Tibial nerve (tissue), 4 donors: ENCODE results near the gene GNAQ. TPM values are rescaled to one million over a fixed set of nuclear protein-coding genes. Genes with fewer than 3 reads are reported as not detected.

Experiments
- DNase-seq, 2 donors: peaks; one replicate each; pipeline ENCODE4 v3.0.0-alpha.2; 2019; ENCODE audit warnings: low spot score in 2 of 2
- H3K27ac ChIP-seq, 4 donors: fragments of 200-600 bp; sonication (generic) in 3 of 4; one replicate each; pipeline ENCODE4 v1.5.1; 2017 to 2019; ENCODE audit warnings: mild to moderate bottlenecking in 1 of 4
- H3K27me3 ChIP-seq, 2 donors: fragments of 200-600 bp; sonication (generic) in 1 of 2; one replicate each; pipeline versions ENCODE4 v1.5.1 to v1.6.0; 2017 to 2019
- H3K36me3 ChIP-seq, 3 donors: fragments of 200-600 bp; sonication (generic); one replicate each; pipeline ENCODE4 v1.5.1; 2018 to 2019
- H3K4me1 ChIP-seq, 4 donors: fragments of 200-600 bp; sonication (generic) in 3 of 4; one replicate each; pipeline ENCODE4 v1.5.1; 2017 to 2019
- H3K4me3 ChIP-seq, 4 donors: fragments of 200-600 bp; sonication (generic) in 3 of 4; one replicate each; pipeline ENCODE4 v1.5.1; 2017 to 2019; ENCODE audit warnings: mild to moderate bottlenecking in 1 of 4, moderate library complexity in 1 of 4
- H3K9me3 ChIP-seq, 4 donors: fragments of 200-600 bp; sonication (generic) in 3 of 4; one replicate each; pipeline ENCODE4 v1.5.1; 2017 to 2019
- EP300 ChIP-seq, 2 donors: sonication (generic); formaldehyde crosslinking; IDR thresholded peaks; one replicate each; pipeline ENCODE4 v1.6.1; 2017; ENCODE audit warnings: antibody characterized with exemption in 2 of 2, mild to moderate bottlenecking in 1 of 2
- POLR2A ChIP-seq, 2 donors: fragments of 450-650 bp; IDR thresholded peaks; one replicate each; pipeline ENCODE4 v1.6.1; 2017; ENCODE audit warnings: antibody characterized with exemption in 2 of 2, mild to moderate bottlenecking in 2 of 2, moderate library complexity in 2 of 2
- WGBS, 2 donors: methylation state at CpG; one replicate each; pipeline ENCODE4 v1.1.5; 2018; 5-methylcytosine and 5-hydroxymethylcytosine counted together
- total RNA-seq, 4 donors: library from RNA; depleted of rRNA; stranded (reverse); fragments of >200 nt; gene quantifications; one replicate each; pipeline ENCODE4 v1.1.0, GENCODE V29; 2016
- TF ChIP-seq, protein P1 (sequence below), 5 experiments: fragments of 200-600 bp in 3 of 5; fragments of 450-650 bp in 2 of 5; sonication (generic) in 3 of 5; IDR thresholded peaks; one replicate each; pipeline ENCODE4 v1.5.1; 2016 to 2019; ENCODE audit warnings: antibody characterized with exemption in 5 of 5, mild to moderate bottlenecking in 3 of 5, moderate library complexity in 2 of 5

The GNAQ gene
- total RNA-seq, 4 donors from 2014 or later: 38.7 to 50.3 (median 41.6) TPM

DNA sequence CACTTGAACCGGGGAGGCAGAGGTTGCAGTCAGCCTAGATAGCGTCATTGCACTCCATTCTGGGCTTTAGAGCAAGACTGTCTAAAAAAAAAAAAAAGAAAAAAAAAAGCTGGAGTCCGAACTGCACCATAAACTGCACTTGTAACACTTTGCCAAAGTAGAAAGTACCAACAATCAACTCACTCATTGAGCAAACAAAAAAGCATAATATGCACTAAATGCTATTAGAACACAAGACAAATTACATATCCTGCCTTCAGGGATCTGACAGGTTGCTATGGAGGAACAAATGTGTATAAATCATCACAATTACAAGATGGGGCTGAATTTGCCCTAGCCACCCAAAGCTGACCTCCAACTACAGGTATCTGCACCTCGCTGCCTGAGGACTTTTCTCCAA, 27.9 kb downstream of the GNAQ start:
- no peak for TF ChIP-seq POLR2A (IDR thresholded peaks at IDR 0.05)
- 85 to 87% methylated on average over 4 of the region's 4 CpGs for WGBS, 2 donors
- DNase-seq: no peak
- H3K4me1 ChIP-seq: peaks cover 0 to 85% (median 31%) of the 10 kb centered on the region in 4 donors
- H3K9me3 ChIP-seq: no peaks in the 10 kb centered on the region
- no peak overlapping the region for H3K27ac ChIP-seq
- H3K4me3 ChIP-seq: no peak overlapping the region
- no peaks in the 10 kb centered on the region for H3K27me3 ChIP-seq
- H3K36me3 ChIP-seq: no peaks in the 10 kb centered on the region

DNA sequence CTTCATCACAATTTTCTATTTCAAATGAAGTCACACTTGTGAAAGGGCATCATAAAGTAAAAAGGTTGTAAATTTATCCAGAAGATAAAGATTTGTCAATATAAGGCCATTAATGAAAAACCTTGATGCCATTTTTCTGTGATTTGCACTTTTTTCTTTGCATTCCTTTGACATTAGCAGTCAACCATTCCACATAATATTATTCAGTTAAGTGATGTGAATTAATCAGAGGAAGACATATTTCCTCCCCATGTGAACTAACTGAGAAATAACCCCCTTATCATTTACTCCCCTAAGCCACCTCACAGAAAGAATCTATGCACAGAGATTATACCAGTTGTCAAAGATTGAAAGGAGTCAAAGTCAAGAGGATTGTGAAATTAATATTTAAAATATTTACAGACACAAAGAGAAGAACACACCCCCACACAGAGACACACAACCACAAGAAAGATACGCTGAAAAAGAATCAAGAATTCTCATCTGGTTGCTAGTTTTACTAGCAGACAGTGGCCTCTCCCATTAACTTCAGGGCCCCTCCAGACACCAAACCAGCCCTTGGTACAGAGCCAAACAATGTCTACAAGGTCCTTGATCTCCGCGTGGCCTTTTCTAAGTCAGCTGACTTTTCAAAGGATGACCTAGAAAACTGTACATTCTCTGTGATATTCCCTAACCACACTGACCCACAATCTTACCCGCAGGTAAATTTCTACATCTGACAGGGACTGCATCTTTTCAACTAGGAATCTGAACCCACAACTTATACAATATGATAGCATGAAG, 29.5 kb downstream of the GNAQ start:
- no peaks in the 10 kb centered on the region for H3K9me3 ChIP-seq
- no peaks in the 10 kb centered on the region for H3K36me3 ChIP-seq
- no peak for DNase-seq
- H3K27ac ChIP-seq: no peak overlapping the region
- no peaks in the 10 kb centered on the region for H3K27me3 ChIP-seq
- no peak overlapping the region for H3K4me3 ChIP-seq
- TF ChIP-seq EP300 (IDR thresholded peaks at IDR 0.05) (no peak), POLR2A (IDR thresholded peaks at IDR 0.05) (no peak)
- TF ChIP-seq, protein P1, sequence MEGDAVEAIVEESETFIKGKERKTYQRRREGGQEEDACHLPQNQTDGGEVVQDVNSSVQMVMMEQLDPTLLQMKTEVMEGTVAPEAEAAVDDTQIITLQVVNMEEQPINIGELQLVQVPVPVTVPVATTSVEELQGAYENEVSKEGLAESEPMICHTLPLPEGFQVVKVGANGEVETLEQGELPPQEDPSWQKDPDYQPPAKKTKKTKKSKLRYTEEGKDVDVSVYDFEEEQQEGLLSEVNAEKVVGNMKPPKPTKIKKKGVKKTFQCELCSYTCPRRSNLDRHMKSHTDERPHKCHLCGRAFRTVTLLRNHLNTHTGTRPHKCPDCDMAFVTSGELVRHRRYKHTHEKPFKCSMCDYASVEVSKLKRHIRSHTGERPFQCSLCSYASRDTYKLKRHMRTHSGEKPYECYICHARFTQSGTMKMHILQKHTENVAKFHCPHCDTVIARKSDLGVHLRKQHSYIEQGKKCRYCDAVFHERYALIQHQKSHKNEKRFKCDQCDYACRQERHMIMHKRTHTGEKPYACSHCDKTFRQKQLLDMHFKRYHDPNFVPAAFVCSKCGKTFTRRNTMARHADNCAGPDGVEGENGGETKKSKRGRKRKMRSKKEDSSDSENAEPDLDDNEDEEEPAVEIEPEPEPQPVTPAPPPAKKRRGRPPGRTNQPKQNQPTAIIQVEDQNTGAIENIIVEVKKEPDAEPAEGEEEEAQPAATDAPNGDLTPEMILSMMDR (IDR thresholded peaks at IDR 0.05): no peak
- peaks cover 0 to 78% (median 24%) of the 10 kb centered on the region in 4 donors for H3K4me1 ChIP-seq
- 77 to 78% methylated on average over 4 of the region's 4 CpGs for WGBS, 2 donors

DNA sequence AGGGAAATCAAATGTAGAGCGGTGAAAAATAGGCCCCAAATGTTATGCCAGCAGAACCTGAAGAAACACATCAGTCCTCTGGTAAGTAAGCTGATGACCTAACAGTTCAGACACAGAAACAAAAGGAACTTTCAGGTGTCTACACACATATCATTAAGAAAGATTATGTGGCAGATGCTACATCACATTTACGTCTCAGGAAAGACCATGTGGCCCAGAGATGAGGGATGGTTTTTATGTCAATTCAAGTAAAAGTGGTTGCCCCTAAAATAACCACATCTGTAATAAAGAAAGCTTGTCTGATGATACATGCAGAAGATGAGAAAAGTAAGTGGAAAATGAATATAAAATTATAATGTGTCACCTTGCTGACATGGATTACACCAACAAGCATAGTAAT, 31.4 kb downstream of the GNAQ start:
- H3K36me3 ChIP-seq: no peaks in the 10 kb centered on the region
- peaks cover 0 to 66% (median 16%) of the 10 kb centered on the region in 4 donors for H3K4me1 ChIP-seq
- no peaks in the 10 kb centered on the region for H3K27me3 ChIP-seq
- no peaks in the 10 kb centered on the region for H3K9me3 ChIP-seq
- 96 to 97% methylated on average over 2 of the region's 2 CpGs for WGBS, 2 donors
- TF ChIP-seq, protein P1 (IDR thresholded peaks at IDR 0.05): no peak
- TF ChIP-seq EP300 (IDR thresholded peaks at IDR 0.05): no peak
- no peak for TF ChIP-seq POLR2A (IDR thresholded peaks at IDR 0.05)
- DNase-seq: no peak
- no peak overlapping the region for H3K27ac ChIP-seq
- no peak overlapping the region for H3K4me3 ChIP-seq

DNA sequence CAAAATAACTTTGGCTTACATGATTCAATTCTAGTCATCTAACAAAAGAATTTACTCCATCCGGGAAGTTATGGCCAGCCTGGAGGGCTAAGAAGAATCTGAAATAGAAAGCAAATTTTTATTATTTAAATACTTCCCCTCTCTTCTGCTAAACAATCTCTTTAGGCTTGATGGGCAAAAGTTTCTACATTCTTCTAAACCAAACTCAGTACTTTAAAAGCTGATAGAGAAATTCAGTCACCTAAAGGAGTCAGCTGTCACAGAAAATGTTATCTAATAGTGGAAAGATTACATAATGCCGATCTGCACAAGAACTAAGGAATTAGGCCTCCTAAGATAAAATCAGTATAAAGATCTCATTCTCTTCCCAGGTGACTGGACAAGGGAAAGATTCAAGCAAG, 32.4 kb downstream of the GNAQ start:
- Histone ChIP-seq H3K9me3 (no peaks in the 10 kb centered on the region), H3K27ac (peak overlapping the region in 1 of 4 donors; percentile 17), H3K4me3 (no peak overlapping the region), H3K27me3 (no peaks in the 10 kb centered on the region), H3K36me3 (no peaks in the 10 kb centered on the region), H3K4me1 (peaks cover 0 to 56% (median 16%) of the 10 kb centered on the region in 4 donors)
- no peak for DNase-seq
- WGBS, 2 donors: 14 to 28% methylated on average over 2 of the region's 2 CpGs
- TF ChIP-seq, protein P1 (IDR thresholded peaks at IDR 0.05): no peak
- TF ChIP-seq POLR2A (IDR thresholded peaks at IDR 0.05) (no peak), EP300 (IDR thresholded peaks at IDR 0.05) (no peak)

DNA sequence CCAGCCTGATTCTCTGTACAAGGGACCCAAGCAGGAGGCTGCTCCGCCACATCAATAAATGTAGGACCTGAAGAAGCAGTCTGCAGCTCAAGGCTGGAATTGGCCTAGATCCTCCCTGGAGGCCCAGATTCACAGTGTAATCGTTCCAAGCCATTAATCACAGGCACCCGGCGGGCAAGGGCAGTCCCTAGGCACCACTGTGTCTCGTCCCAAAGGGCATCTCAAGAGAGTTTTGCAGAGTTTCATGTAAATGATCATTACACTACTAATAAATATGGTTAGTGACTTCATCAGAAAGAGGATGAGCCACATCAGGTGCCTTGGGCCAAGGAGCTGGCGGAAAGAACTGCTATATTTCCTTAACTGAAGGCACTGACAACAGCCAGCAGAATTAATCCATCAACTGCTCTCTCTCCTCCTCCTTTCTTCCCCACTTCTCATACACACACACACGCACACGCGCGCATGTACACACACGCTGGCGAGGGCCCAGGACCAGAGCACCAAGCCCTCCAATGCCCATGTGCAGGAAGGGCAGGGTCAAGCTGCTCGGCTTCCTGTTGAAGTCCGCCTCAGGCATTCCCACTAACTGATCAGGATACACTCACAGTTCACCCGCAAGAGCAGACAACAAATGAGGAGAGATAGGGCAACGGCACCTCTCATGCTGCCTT, 33.9 kb downstream of the GNAQ start:
- peaks cover 0 to 44% (median 16%) of the 10 kb centered on the region in 4 donors for H3K4me1 ChIP-seq
- peak overlapping the region in 1 of 4 donors; percentile 4 for H3K27ac ChIP-seq
- no peak for DNase-seq

More for the DNA sequence above, 33.9 kb downstream of the GNAQ start:
- no peaks in the 10 kb centered on the region for H3K27me3 ChIP-seq
- WGBS, 2 donors: 76 to 81% methylated on average over 16 of the region's 16 CpGs
- no peaks in the 10 kb centered on the region for H3K36me3 ChIP-seq
- no peaks in the 10 kb centered on the region for H3K9me3 ChIP-seq
- no peak overlapping the region for H3K4me3 ChIP-seq
- peak in 1 of 2 donors; percentile 25 for TF ChIP-seq EP300 (IDR thresholded peaks at IDR 0.05)
- TF ChIP-seq POLR2A (IDR thresholded peaks at IDR 0.05): no peak
- TF ChIP-seq, protein P1 (IDR thresholded peaks at IDR 0.05): no peak
